B cell (primary cell): Measurements from ENCODE around the gene C1orf105. TPM values are rescaled to one million over a fixed set of nuclear protein-coding genes. Genes with fewer than 3 reads are reported as not detected.

Experiments
- ATAC-seq: fragments of 200-7000 bp; cut with Tn5 transposase; one replicate; pipeline ENCODE4 v1.10.0; 2021; ENCODE audit warnings: low read depth, mild to moderate bottlenecking, moderate number of reproducible peaks, moderate library complexity
- CTCF ChIA-PET: fragments of 350-600 bp; sonication (Branson Sonifier 250); formaldehyde crosslinking; loops from one replicate; lab custom pipeline; 2021; ENCODE audit warnings: antibody characterized with exemption, inconsistent platforms; lab: Charles Lee
- POLR2A ChIA-PET: fragments of 350-600 bp; sonication (Branson Sonifier 250); formaldehyde crosslinking; loops from one replicate; lab custom pipeline; 2021; ENCODE audit warnings: antibody characterized with exemption; lab: Charles Lee
- DNase-seq: peaks from one replicate; pipeline ENCODE4 v3.0.0; 2013
- H2AFZ ChIP-seq: 2 replicates; pipeline ENCODE4 v1.6.1; 2012; ENCODE audit warnings: mild to moderate bottlenecking, low read depth, low read length; ENCODE audit not compliant: insufficient read depth, poor library complexity, severe bottlenecking
- H3K27ac ChIP-seq, 2 donors: 1 replicate in 1 of 2; 2 replicates in 1 of 2; pipeline ENCODE4 v1.5.1; 2012 to 2013; ENCODE audit warnings: low read length in 2 of 2, mild to moderate bottlenecking in 2 of 2, moderate library complexity in 1 of 2
- H3K27me3 ChIP-seq, 4 experiments: fragments of 200-600 bp in 1 of 4; sonication (generic) in 1 of 4; replicated peaks in 1 of 4; 1 replicate in 2 of 4; 2 replicates in 2 of 4; pipeline versions ENCODE4 v1.6.1 to v1.7.0; 2013 to 2016; ENCODE audit warnings: low read length in 3 of 4, mild to moderate bottlenecking in 2 of 4, mixed read lengths in 1 of 4, moderate library complexity in 1 of 4; ENCODE audit not compliant: insufficient read depth in 4 of 4, control insufficient read depth in 3 of 4; ENCODE audit errors: control extremely low read depth in 1 of 4
- H3K36me3 ChIP-seq, 2 experiments: replicated peaks in 1 of 2; 1 replicate in 1 of 2; 2 replicates in 1 of 2; pipeline versions ENCODE4 v1.6.1 to v1.7.1; 2013; ENCODE audit warnings: low read length in 1 of 2; ENCODE audit not compliant: insufficient read depth in 2 of 2, control insufficient read depth in 1 of 2; ENCODE audit errors: control extremely low read depth in 1 of 2, extremely low read depth in 1 of 2
- H3K4me1 ChIP-seq, 2 donors: fragments of 200-600 bp in 1 of 2; sonication (generic) in 1 of 2; 1 replicate in 1 of 2; 2 replicates in 1 of 2; pipeline versions ENCODE4 v1.5.1 to v1.6.1; 2013 to 2017; ENCODE audit warnings: low read length in 2 of 2; ENCODE audit not compliant: control insufficient read depth in 2 of 2, insufficient read depth in 2 of 2
- H3K4me2 ChIP-seq: replicated peaks from 2 replicates; pipeline ENCODE3; 2012; ENCODE audit warnings: mild to moderate bottlenecking, low read depth, low read length; ENCODE audit not compliant: poor library complexity, severe bottlenecking
- H3K4me3 ChIP-seq, 5 experiments: fragments of 200-600 bp in 1 of 5; sonication (generic) in 1 of 5; 1 replicate in 3 of 5; 2 replicates in 2 of 5; pipeline versions ENCODE4 v1.5.1 to v1.7.0; 2011 to 2016; ENCODE audit warnings: low read length in 4 of 5, mild to moderate bottlenecking in 4 of 5, low read depth in 2 of 5, control low read depth in 1 of 5, moderate library complexity in 1 of 5; ENCODE audit not compliant: insufficient read depth in 1 of 5; ENCODE audit errors: control extremely low read depth in 1 of 5, extremely low read depth in 1 of 5
- H3K79me2 ChIP-seq: fragments of 200-600 bp; sonication (generic); one replicate; pipeline ENCODE4 v1.6.0; 2016; ENCODE audit warnings: low read length; ENCODE audit not compliant: control insufficient read depth, insufficient read depth
- H3K9ac ChIP-seq: fragments of 200-600 bp; sonication (generic); 2 replicates; pipeline ENCODE4 v1.6.1; 2017; ENCODE audit warnings: mild to moderate bottlenecking, low read length, moderate library complexity
- H3K9me3 ChIP-seq, 3 donors: one replicate each; pipeline versions ENCODE4 v1.6.1 to v1.7.1; 2013; ENCODE audit warnings: low read length in 2 of 3; ENCODE audit not compliant: control insufficient read depth in 2 of 3, insufficient read depth in 1 of 3; ENCODE audit errors: control extremely low read depth in 1 of 3
- H4K20me1 ChIP-seq: 2 replicates; pipeline ENCODE4 v1.6.0; 2012; ENCODE audit warnings: mild to moderate bottlenecking, low read length; ENCODE audit not compliant: insufficient read depth, control insufficient read depth, poor library complexity, severe bottlenecking
- H3K27ac Mint-ChIP-seq: one replicate; pipeline ENCODE4 v1.8.0; 2021; ENCODE audit warnings: mixed read lengths
- H3K27me3 Mint-ChIP-seq: one replicate; pipeline ENCODE4 v1.8.0; 2021; ENCODE audit warnings: mixed read lengths
- H3K4me1 Mint-ChIP-seq: one replicate; pipeline ENCODE4 v1.8.0; 2021; ENCODE audit warnings: mixed read lengths
- H3K4me3 Mint-ChIP-seq: one replicate; pipeline ENCODE4 v1.8.0; 2021; ENCODE audit warnings: mixed read lengths
- H3K9me3 Mint-ChIP-seq: one replicate; pipeline ENCODE4 v1.8.0; 2022; ENCODE audit warnings: mixed read lengths; ENCODE audit not compliant: insufficient read depth
- CTCF ChIP-seq: fragments of 200-600 bp; IDR thresholded peaks from one replicate; pipeline ENCODE4 v1.8.0; 2022; ENCODE audit warnings: antibody characterized with exemption, mild to moderate bottlenecking
- EZH2 ChIP-seq: IDR thresholded peaks from 2 replicates; pipeline ENCODE4 v1.6.1; 2012; ENCODE audit warnings: borderline replicate concordance, low read depth, mild to moderate bottlenecking, moderate library complexity, low read length; ENCODE audit not compliant: insufficient read depth, poor library complexity, severe bottlenecking
- WGBS: methylation state at CpG from one replicate; pipeline ENCODE4 v1.1.5; 2013; ENCODE audit warnings: missing lambda C conversion rate; ENCODE audit not compliant: insufficient coverage; 5-methylcytosine and 5-hydroxymethylcytosine counted together
- intact Hi-C: fragments of 100-400 bp; cut with micrococcal nuclease; formaldehyde crosslinking; loops from one replicate; pipeline ENCODE4 v1.10.0; 2022
- polyA plus RNA-seq: library from polyadenylated mRNA; depleted of rRNA; stranded (reverse); fragments of >200 nt; gene quantifications from 2 replicates; pipeline ENCODE4 v1.2.3, GENCODE V29; 2012
- total RNA-seq, 2 donors: library from RNA; stranded (reverse); fragments of 120-200 nt in 1 of 2; gene quantifications; 1 replicate in 1 of 2; 2 replicates in 1 of 2; pipeline versions ENCODE4 v1.2.3 to v1.2.4, GENCODE V29; 2013 to 2022

Gene C1orf105
- total and polyA plus RNA-seq, 2 donors (not counting 1 experiment from before 2014, with no cell fraction given) = not detected

- ChIA-PET CTCF (interaction anchor here (0.8 to 3.3 kb wide), 20 partner anchors 9 to 459 kb away, joined by 3 to 39 read pairs (median 4); no protein-coding TSS in a partner anchor), POLR2A (no interaction called here)
- H3K36me3 ChIP-seq = peaks cover 0 to 3% of the 10 kb centered on the region in 2 experiments
- H3K9ac ChIP-seq = peak within 1 kb of the TSS; percentile 93
- H3K4me2 ChIP-seq = peak within 1 kb of the TSS; percentile 81
- Mint-ChIP-seq H3K27ac (peak within 1 kb of the TSS; percentile 90), H3K4me3 (peak within 1 kb of the TSS; percentile 96), H3K9me3 (no peaks in the 10 kb centered on the region), H3K4me1 (peaks cover 37% of the 10 kb centered on the region), H3K27me3 (no peaks in the 10 kb centered on the region)
- intact Hi-C loops = loop anchor here (1.0 to 5.0 kb wide), 8 partner anchors 45 to 702 kb away; partner anchors contain the start of genes METTL13, SUCO and VAMP4
- WGBS = 7% methylated on average over 39 of the region's 43 CpGs
- TF ChIP-seq EZH2 (no peak), CTCF (peak; percentile 91)
- peak within 1 kb of the TSS; percentile 87 for H2AFZ ChIP-seq
- H3K4me1 ChIP-seq = peaks cover 11 to 16% of the 10 kb centered on the region in 2 donors
- ATAC-seq (peak; percentile 100), DNase-seq (peak; percentile 92)
- peak within 1 kb of the TSS; percentile 68 to 95 (median 93) for H3K4me3 ChIP-seq
- peaks cover 17% of the 10 kb centered on the region for H3K79me2 ChIP-seq
- peak within 1 kb of the TSS; percentile 77 to 86 for H3K27ac ChIP-seq
- no peaks in the 10 kb centered on the region for H3K27me3 ChIP-seq
- no peaks in the 10 kb centered on the region for H3K9me3 ChIP-seq
- H4K20me1 ChIP-seq = peaks cover 4% of the 10 kb centered on the region
Observed at GRCh38 chr1:172443666-172444453, 23.4 kb downstream of the C1orf105 start, which contains the start of gene PIGC. Gene PIGC, minus strand, starts transcription at chr1:172444069. Its CDS starts 1,447 bp downstream, at chr1:172442622.

- H3K36me3 ChIP-seq = no peaks in the 10 kb centered on the region
- H3K27me3 ChIP-seq = no peaks in the 10 kb centered on the region
- H3K79me2 ChIP-seq = peaks cover 16% of the 10 kb centered on the region
- no peak overlapping the region for H3K27ac ChIP-seq
- H3K27ac Mint-ChIP-seq = no peak overlapping the region
- H3K9me3 ChIP-seq = no peaks in the 10 kb centered on the region
- peaks cover 16 to 17% of the 10 kb centered on the region in 2 donors for H3K4me1 ChIP-seq
- intact Hi-C loops = no loop called here
- H3K4me2 ChIP-seq = no peak overlapping the region
- no peaks in the 10 kb centered on the region for H3K9me3 Mint-ChIP-seq
- WGBS = 100% methylated on average over 1 of the region's 3 CpGs
- no peaks in the 10 kb centered on the region for H3K27me3 Mint-ChIP-seq
- no peak for DNase-seq
- H3K4me3 ChIP-seq = no peak overlapping the region
- ChIA-PET POLR2A (no interaction called here), CTCF (interaction anchor here (0.8 to 1.0 kb wide), 3 partner anchors 11 to 443 kb away, joined by 3 to 4 read pairs (median 3); no protein-coding TSS in a partner anchor)
- no peak overlapping the region for H2AFZ ChIP-seq
- TF ChIP-seq CTCF (no peak), EZH2 (no peak)
- peaks cover 31% of the 10 kb centered on the region for H3K4me1 Mint-ChIP-seq
- H3K9ac ChIP-seq = no peak overlapping the region
- H4K20me1 ChIP-seq = no peaks in the 10 kb centered on the region
- no peak for ATAC-seq
- no peak overlapping the region for H3K4me3 Mint-ChIP-seq
Observed at GRCh38 chr1:172446547-172446946, 26.1 kb downstream of the C1orf105 start.
